ENCODE data around the gene CRB3.
"Not testable (repeated sequence)": the region's sequence is repeated elsewhere in the genome, so short reads cannot be mapped to it uniquely, and the experiment has no call there.

The CRB3 gene

GRCh38 chr19:6464070-6464873 is at the start of gene CRB3:
CRB3 (plus strand) TSS chr19:6464271; CDS start chr19:6464702, 431 bp downstream.
- peak; percentile 44 for DNase-seq

GRCh38 chr19:6414793-6415590 is 49.1 kb upstream of the CRB3 start:
- no peak for DNase-seq

GRCh38 chr19:6415591-6416190 is 48.4 kb upstream of the CRB3 start:
- no peak for DNase-seq

GRCh38 chr19:6416658-6417405 is 47.2 kb upstream of the CRB3 start:
- DNase-seq: no peak

GRCh38 chr19:6417713-6418561 is 46.1 kb upstream of the CRB3 start:
- DNase-seq: no peak

- DNase-seq: no peak
Measured at GRCh38 chr19:6418562-6418932, 45.5 kb upstream of the CRB3 start.

GRCh38 chr19:6421075-6422014 is 42.7 kb upstream of the CRB3 start:
- DNase-seq: no peak

GRCh38 chr19:6423499-6424194 is 40.4 kb upstream of the CRB3 start:
- no peak for DNase-seq

GRCh38 chr19:6424195-6424938 is 39.7 kb upstream of the CRB3 start, which contains the start of gene KHSRP:
KHSRP (minus strand) TSS chr19:6424811; CDS start chr19:6424701, 110 bp downstream.
- no peak for DNase-seq

- DNase-seq: peak; percentile 98
Measured at GRCh38 chr19:6424939-6425731, 38.9 kb upstream of the CRB3 start.

GRCh38 chr19:6425732-6426620 is 38.1 kb upstream of the CRB3 start:
- DNase-seq: no peak

GRCh38 chr19:6427131-6427530 is 36.9 kb upstream of the CRB3 start:
- DNase-seq: no peak

- DNase-seq: not testable (repeated sequence)
Measured at GRCh38 chr19:6428692-6429418, 35.2 kb upstream of the CRB3 start.

- DNase-seq: no peak
Measured at GRCh38 chr19:6429419-6430221, 34.5 kb upstream of the CRB3 start.

GRCh38 chr19:6431891-6432290 is 32.2 kb upstream of the CRB3 start:
- no peak for DNase-seq

- no peak for DNase-seq
Measured at GRCh38 chr19:6433165-6433564, 30.9 kb upstream of the CRB3 start.

All from activated gamma-delta T cell treated with Interleukin-2 at 50 U/mL for 16 hours (primary cell).